ENCODE results near the gene FBXO30.
A peak's percentile ranks its signal among the peaks of the same experiment; 100 is the strongest.

Gene FBXO30

GRCh38 chr6:145763742-145764141, 50.9 kb downstream of the FBXO30 start:
- no peak for DNase-seq (ENCODE audit: low read depth, low spot score)
- H3K27ac ChIP-seq = no peak overlapping the region

- H3K27ac ChIP-seq = no peak overlapping the region
- DNase-seq (ENCODE audit: low read depth, low spot score) = no peak
Observed at GRCh38 chr6:145761584-145761983, 53.0 kb downstream of the FBXO30 start.

- H3K27ac ChIP-seq = no peak overlapping the region
- no peak for DNase-seq (ENCODE audit: low read depth, low spot score)
Observed at GRCh38 chr6:145758113-145758512, 56.5 kb downstream of the FBXO30 start.

DNA sequence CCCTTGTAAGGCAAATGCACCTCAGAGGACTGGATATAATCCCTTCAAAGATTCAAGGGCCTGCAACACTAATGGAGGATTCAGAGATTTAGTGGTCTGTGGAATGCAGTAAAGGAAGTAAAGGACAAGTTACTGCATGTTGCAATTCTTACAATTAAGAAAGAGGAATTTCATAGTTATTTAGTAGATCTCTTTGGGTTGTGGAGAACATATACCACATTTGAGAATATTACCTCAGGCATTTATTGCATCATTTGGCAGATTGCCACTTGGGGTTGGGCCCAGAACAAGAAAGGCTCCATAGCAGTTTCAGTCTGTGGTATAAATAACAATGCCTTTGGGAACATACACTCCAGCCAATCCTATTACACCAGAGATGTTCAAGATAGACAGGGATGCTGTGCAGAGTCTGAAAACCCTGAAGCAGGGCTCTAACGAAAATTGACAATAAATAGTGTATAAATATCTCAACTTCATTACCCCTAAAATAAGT, 58.4 kb downstream of the FBXO30 start:
- H3K27ac ChIP-seq = peak overlapping the region; percentile 55
- peak; percentile 64 for DNase-seq (ENCODE audit: low read depth, low spot score)

DNA sequence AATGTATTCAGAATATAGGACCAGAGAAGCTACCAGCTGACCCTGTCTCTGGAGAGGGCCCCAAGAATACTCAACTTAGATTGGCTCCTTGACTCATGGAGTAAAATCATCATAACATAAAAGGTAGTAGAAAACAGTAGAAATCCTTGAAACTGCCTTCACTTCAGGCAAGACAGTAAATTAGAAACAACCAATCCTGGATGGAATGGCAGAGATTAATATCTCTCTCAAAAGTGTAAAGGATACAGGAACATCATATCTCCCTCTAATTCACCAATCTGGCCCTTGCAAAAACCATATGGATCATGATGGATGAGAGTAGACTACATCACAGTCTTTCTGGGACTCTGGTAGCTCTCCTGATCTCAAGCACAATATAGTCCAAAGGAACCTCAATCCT, 58.9 kb downstream of the FBXO30 start:
- H3K27ac ChIP-seq = peak overlapping the region; percentile 55
- no peak for DNase-seq (ENCODE audit: low read depth, low spot score)

DNA sequence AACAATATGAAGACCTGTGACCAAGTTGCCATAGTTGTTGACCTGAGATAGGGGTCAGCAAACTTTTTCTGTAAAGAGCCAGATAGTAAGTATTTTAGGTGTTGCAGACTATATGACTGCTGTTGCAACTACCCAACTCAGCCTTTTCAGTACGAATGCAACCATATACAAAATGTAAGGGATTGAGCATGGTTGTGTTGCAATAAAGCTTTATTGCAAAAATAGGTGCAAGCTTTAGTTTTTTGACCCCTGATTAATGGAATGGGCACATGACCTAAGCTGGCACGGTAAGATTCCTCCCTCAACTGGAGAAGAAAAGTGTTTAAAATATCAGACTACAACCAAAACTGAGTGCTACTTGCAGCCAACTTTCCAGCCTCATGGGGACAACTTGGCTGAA, 62.0 kb downstream of the FBXO30 start:
- DNase-seq (ENCODE audit: low read depth, low spot score) = no peak
- no peak overlapping the region for H3K27ac ChIP-seq

- H3K27ac ChIP-seq = peak overlapping the region; percentile 54
- peak; percentile 20 for DNase-seq (ENCODE audit: low read depth, low spot score)
Observed at GRCh38 chr6:145749632-145750031, 65.0 kb downstream of the FBXO30 start.

- DNase-seq (ENCODE audit: low read depth, low spot score) = no peak
- H3K27ac ChIP-seq = peak overlapping the region; percentile 69
Observed at GRCh38 chr6:145745861-145746260, 68.7 kb downstream of the FBXO30 start.

DNA sequence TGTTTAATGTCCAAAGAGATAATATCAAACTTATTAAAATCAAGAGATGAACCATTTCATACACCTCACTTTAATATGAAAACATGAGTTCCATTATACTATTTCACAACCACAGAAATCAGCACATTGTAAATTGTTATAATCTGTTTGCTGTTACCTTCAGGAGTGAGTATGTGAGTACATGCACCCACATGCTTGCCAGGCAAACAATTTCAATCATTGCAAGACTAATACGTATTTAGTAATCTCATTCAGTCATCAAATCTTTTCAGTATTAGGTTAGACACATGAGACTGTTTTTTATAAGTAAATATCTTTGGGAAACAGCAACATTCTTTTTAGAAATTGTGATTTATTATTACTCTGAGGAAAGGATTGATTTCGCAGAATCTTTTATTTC, 70.0 kb downstream of the FBXO30 start:
- DNase-seq (ENCODE audit: low read depth, low spot score) = peak; percentile 51
- H3K27ac ChIP-seq = peak overlapping the region; percentile 69

All from epithelial cell of prostate (primary cell).